ENCODE results near the gene CCL18.
"Not testable (repeated sequence)": the region's sequence is repeated elsewhere in the genome, so short reads cannot be mapped to it uniquely, and the experiment has no call there.

CCL18 gene, protein sequence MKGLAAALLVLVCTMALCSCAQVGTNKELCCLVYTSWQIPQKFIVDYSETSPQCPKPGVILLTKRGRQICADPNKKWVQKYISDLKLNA

DNA sequence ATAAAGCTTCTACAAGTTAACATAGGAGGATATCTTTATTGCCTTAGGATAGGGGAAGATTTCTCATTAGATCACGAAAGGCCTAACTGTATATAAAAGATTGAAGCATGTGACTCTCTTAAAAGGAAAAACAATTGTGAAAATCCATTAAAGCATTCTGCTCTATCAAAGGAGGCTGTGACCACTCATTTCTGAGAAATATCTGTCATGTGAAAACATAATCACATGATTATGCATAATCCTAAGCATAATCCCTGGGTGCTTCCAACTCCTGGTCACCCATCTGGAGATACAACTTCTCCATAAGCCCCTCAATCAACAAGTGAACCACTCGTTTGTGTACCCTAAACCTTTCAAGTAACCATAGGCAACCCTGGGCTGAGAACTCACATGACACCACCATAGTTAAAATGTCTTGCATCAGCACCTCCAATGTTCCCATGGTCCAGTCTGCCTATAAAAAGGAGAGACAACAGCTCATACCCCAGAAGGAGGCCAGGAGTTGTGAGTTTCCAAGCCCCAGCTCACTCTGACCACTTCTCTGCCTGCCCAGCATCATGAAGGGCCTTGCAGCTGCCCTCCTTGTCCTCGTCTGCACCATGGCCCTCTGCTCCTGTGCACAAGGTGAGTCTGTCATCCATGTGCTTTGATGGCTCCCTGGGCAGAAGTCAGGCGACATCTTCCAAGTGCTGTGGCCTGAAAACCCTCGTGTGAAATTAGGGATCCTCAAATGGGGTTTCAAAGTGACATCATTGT lies at the start of gene CCL18:
Gene CCL18 (plus strand): TSS at position 487 of the 756 bp plus-strand sequence. CDS start 71 bp downstream, at position 558.
- no peak for DNase-seq

DNA sequence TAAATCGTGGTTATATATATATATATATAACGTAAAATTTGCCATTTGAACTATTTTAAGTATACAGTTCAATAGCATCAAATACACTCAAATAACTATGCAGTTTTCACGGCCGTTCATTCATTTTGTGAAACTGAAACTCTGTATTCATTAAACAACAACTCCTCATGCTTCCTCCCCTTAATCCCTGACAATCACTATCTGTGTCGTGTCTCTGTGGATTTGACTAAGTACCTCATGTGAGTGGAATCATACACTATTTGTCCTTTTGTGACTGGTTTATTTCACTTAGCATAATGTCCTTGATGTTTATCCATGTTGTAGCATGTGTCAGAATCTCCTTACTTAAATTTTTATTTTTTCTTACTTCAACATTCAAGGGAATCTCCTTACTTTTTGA lies 49.1 kb upstream of the CCL18 start:
- no peak for DNase-seq

- not testable (repeated sequence) for DNase-seq
These were observed 48.2 kb upstream of the CCL18 start for GRCh38 chr17:36015895-36016294.

GRCh38 chr17:36016555-36016954 lies 47.5 kb upstream of the CCL18 start:
- DNase-seq = no peak

GRCh38 chr17:36017799-36018198 lies 46.3 kb upstream of the CCL18 start, which contains the start of gene CCL23:
CCL23 (minus strand) TSS chr17:36017972; CDS start chr17:36017897, 75 bp downstream.
- no peak for DNase-seq

DNA sequence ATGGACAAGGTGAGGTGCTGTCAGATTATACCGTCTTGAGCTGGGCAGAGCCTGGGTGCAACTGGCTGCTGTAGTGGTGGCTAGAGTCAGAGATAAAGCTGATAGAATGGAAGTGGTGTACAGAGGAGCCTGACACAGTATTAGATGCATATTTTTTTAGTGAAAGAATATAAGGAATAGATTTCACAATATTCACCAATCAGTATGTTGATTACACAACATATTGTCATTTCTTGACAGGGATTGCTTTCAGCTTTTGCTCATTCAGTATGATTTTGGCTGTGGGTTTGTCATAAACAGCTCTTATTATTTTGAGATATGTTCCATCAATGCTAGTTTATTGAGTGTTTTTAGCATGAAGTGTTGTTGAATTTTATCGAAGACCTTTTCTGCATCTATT lies 44.6 kb upstream of the CCL18 start:
- no peak for DNase-seq

DNA sequence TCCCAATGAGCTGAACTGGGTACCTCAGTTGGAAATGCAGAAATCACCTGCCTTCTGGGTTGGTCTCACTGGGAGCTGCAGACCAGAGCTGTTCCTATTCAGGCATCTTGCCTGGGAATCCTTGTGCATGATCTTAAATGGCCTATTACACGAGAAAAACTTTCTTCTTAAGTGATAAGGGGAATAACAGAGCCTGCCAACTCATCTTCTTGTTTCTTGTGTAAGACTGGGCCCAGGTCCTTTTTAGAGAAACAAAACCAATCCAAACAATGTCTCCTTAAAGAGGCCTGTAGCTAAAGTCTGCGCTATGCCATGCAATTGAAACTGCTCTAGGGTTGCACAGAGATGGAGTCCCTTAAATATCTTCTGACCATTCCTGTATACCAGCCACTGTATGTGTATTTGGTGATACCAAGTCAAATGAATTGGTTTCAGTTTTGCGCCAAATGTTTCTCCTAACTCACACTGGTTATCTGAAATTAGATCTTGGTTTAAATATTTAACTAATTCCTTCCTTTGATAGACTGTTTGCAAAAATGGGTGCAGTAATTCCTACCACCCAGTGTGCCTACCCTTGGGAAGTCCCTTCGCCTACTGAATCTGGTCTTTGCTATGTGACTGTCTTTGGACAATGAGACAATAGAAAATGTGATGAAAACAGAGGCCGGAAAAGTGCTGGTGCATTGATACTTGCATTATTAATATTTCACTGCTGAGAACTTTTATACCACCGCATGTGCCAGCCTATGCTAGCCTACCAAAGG lies 39.8 kb upstream of the CCL18 start:
- DNase-seq = no peak

GRCh38 chr17:36027761-36028160 lies 36.3 kb upstream of the CCL18 start:
- DNase-seq = no peak

GRCh38 chr17:36030956-36031355 lies 33.1 kb upstream of the CCL18 start:
- DNase-seq = no peak

- DNase-seq = no peak
These were observed 29.9 kb upstream of the CCL18 start for GRCh38 chr17:36034127-36034526.

- DNase-seq = no peak
These were observed 27.8 kb upstream of the CCL18 start for GRCh38 chr17:36036235-36036634.

GRCh38 chr17:36048066-36048465 lies 16.0 kb upstream of the CCL18 start:
- DNase-seq = no peak

DNA sequence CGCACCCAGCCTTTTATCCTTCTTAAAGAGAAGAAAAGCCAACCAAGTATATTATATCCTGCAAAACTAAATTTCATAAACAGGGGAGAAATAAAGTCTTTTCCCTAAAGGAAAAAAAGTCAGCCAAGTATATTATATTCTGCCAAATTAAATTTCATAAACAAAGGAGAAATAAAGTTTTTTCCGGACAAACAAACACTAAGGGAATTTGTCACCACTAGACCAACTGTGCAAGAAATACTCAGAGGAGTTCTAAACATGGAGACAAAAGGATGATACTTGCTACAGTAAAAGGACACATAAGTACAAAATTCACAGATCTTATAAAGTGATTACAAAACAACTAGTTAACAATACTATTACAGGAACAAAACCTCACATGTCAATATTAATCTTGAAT lies 14.4 kb upstream of the CCL18 start:
- DNase-seq = no peak

DNA sequence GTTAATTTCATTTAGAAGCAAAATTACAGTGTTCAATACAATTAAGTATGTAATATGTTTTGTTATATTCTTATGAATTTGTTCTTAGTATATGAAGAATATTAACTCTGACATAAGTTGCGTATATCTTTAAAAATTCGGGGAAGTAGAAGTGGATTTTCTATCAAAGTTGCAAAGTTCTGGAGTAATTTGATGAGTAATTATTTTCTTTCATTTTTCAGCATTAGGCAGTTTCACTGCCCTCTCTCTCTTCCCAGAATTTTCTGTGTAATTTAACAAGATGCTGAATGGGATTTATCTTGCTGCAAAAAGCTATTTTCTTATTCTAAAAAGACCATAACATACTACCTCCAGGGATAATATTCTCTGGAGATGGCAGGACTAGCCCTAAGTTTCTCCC lies 8.9 kb upstream of the CCL18 start:
- DNase-seq = no peak

GRCh38 chr17:36055921-36056520 lies 8.1 kb upstream of the CCL18 start:
- no peak for DNase-seq

DNA sequence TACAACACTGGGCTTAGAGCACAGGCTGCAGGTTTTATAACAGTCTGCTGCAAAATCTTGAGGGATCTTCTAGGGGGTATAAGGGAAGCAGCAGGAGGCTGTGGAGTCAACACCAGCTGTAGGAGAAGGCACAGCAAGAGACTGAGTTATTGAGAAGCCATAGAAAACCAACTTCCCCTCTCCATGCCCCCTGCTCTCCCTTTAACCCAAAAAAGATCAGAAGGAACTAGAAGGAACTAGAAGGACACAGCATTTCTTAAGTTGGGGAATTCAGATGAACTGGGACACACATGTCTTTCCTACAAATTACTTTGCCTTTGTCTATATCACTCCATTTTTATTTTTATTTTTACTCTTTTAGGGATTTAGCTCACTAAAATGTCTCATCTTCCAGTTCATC lies 6.2 kb upstream of the CCL18 start:
- no peak for DNase-seq

GRCh38 chr17:36059406-36059805 lies 4.7 kb upstream of the CCL18 start:
- DNase-seq = no peak

DNA sequence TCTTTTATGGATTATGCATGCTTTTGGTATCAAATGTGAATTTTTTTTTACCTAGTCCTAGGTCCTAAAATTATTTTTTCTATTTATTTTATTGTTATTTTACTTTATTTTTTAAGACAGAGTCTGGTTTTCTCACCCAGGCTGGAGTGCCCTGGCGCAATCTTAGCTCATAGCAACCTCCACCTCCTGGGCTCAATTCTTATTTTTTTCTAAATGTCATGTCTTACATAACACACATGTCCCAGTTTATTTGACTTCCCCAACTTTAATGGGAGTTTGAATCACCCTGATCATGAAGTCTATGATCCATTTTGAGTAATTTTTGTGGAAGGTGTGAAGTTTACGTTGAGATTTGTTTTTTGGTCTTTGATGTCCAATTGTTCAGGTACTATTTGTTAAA lies 3.3 kb upstream of the CCL18 start:
- DNase-seq = no peak

DNA sequence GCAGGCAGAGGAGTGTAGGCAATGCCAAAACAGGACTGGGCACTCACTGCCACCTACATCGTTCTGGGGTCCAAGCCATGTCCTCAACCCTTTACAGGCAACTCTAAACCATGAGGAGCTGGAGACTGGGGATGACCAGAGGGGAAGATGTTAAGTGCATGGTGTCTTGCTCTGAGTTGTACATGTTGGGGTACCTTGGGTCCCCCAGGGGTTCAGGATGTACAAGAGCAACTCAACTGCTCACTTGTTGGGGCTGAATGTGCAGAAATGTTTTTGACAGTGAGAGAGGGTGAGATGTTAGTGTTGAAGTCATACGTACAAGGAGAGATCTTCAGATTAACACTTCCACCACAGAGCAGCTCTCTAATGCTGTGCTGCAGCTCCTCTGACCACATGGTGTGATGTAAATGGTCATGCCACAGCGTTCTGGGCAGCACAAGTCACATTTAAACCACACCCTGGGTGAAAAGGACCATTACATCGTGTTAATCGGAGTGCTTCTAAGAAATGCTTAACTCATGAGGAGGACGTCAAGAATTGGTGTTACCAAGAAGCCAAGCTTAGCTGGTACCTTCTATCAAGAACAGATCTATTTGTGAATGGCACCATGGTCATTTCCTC lies 2.4 kb downstream of the CCL18 start:
- DNase-seq = no peak

GRCh38 chr17:36068524-36068923 lies 4.5 kb downstream of the CCL18 start:
- DNase-seq = peak; percentile 7

GRCh38 chr17:36069136-36069535 lies 5.1 kb downstream of the CCL18 start:
- no peak for DNase-seq

DNA sequence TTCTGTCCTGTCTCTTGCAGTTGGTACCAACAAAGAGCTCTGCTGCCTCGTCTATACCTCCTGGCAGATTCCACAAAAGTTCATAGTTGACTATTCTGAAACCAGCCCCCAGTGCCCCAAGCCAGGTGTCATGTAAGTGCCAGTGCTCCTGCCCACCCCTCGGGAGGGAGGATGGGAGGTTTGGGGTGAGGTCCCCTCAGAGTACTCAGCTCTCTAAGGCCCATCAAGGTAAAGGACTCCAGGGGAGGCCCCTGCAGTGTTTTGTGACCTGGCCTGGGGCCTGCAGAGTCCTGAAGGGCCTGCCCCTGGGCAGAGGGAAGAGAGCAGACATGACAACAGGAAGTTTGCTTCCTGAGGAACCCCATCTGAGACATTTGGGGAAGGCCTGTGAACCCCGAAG lies 6.4 kb downstream of the CCL18 start:
- DNase-seq = no peak

- no peak for DNase-seq
These were observed 7.7 kb downstream of the CCL18 start for GRCh38 chr17:36071751-36072150.

Measured in NCI-H2171 treated with DMSO at 0.1 percent for 48 hours (cell line).